HG02588 (cell line): ENCODE results near the gene ERBB2.

Source experiments
- ATAC-seq: cut with Tn5 transposase; IDR thresholded peaks from one replicate; pipeline ENCODE4 v1.9.1; 2021; ENCODE audit warnings: mild to moderate bottlenecking, moderate library complexity; ENCODE audit not compliant: unreplicated experiment

ERBB2 gene

GRCh38 chr17:39665642-39666224 lies 34.1 kb upstream of the ERBB2 start:
- no peak for ATAC-seq

GRCh38 chr17:39666231-39666600 lies 33.6 kb upstream of the ERBB2 start:
- ATAC-seq: no peak

GRCh38 chr17:39666601-39667261 lies 33.1 kb upstream of the ERBB2 start:
- no peak for ATAC-seq

GRCh38 chr17:39667262-39667944 lies 32.5 kb upstream of the ERBB2 start:
- ATAC-seq: no peak

GRCh38 chr17:39667945-39668924 lies 31.6 kb upstream of the ERBB2 start, which contains the start of gene PNMT:
PNMT (plus strand) TSS chr17:39668453; CDS start chr17:39668476, 23 bp downstream.
- no peak for ATAC-seq

GRCh38 chr17:39669897-39670735 lies 29.7 kb upstream of the ERBB2 start:
- no peak for ATAC-seq

GRCh38 chr17:39670746-39671145 lies 29.1 kb upstream of the ERBB2 start:
- ATAC-seq: no peak

GRCh38 chr17:39671651-39672521 lies 28.0 kb upstream of the ERBB2 start:
- no peak for ATAC-seq

- ATAC-seq: no peak
Measured at GRCh38 chr17:39672522-39673334, 27.1 kb upstream of the ERBB2 start.

GRCh38 chr17:39673335-39674081 lies 26.4 kb upstream of the ERBB2 start:
- ATAC-seq: no peak

GRCh38 chr17:39674179-39674578 lies 25.7 kb upstream of the ERBB2 start:
- no peak for ATAC-seq

- ATAC-seq: no peak
Measured at GRCh38 chr17:39674702-39675389, 25.0 kb upstream of the ERBB2 start.

GRCh38 chr17:39675390-39676082 lies 24.3 kb upstream of the ERBB2 start:
- ATAC-seq: no peak

- ATAC-seq: no peak
Measured at GRCh38 chr17:39676198-39676819, 23.6 kb upstream of the ERBB2 start.

- ATAC-seq: no peak
Measured at GRCh38 chr17:39677072-39677471, 22.8 kb upstream of the ERBB2 start.
